GM18873 (cell line): ENCODE data around the gene FKBP8.
"Not testable (repeated sequence)": the region's sequence is repeated elsewhere in the genome, so short reads cannot be mapped to it uniquely, and the experiment has no call there.

Source experiments
- ATAC-seq: cut with Tn5 transposase; IDR thresholded peaks from one replicate; pipeline ENCODE4 v1.9.1; 2021; ENCODE audit warnings: mild to moderate bottlenecking, moderate library complexity, moderate number of reproducible peaks; ENCODE audit not compliant: unreplicated experiment, low FRiP score

Gene FKBP8

GRCh38 chr19:18542941-18543813 is at the start of gene FKBP8:
Gene FKBP8, minus strand, starts transcription at chr19:18543573. Its CDS starts 1,603 bp downstream, at chr19:18541970.
- ATAC-seq = peak; percentile 77

- ATAC-seq = not testable (repeated sequence)
Measured at GRCh38 chr19:18592732-18593131, 49.4 kb upstream of the FKBP8 start.

- no peak for ATAC-seq
Measured at GRCh38 chr19:18591735-18592385, 48.5 kb upstream of the FKBP8 start.

- no peak for ATAC-seq
Measured at GRCh38 chr19:18590273-18591272, 47.2 kb upstream of the FKBP8 start.

GRCh38 chr19:18589380-18590272 is 46.3 kb upstream of the FKBP8 start:
- peak; percentile 26 for ATAC-seq

- peak; percentile 68 for ATAC-seq
Measured at GRCh38 chr19:18588611-18589379, 45.4 kb upstream of the FKBP8 start, which contains the start of gene REX1BD. Gene REX1BD, plus strand, starts transcription at chr19:18588798. Its CDS starts 4 bp downstream, at chr19:18588802.

- no peak for ATAC-seq
Measured at GRCh38 chr19:18587962-18588610, 44.7 kb upstream of the FKBP8 start.

- no peak for ATAC-seq
Measured at GRCh38 chr19:18587561-18587960, 44.2 kb upstream of the FKBP8 start.

GRCh38 chr19:18586306-18586705 is 42.9 kb upstream of the FKBP8 start:
- ATAC-seq = no peak

GRCh38 chr19:18580311-18580710 is 36.9 kb upstream of the FKBP8 start:
- ATAC-seq = no peak

GRCh38 chr19:18577365-18577914 is 34.1 kb upstream of the FKBP8 start:
- no peak for ATAC-seq

- no peak for ATAC-seq
Measured at GRCh38 chr19:18576383-18576782, 33.0 kb upstream of the FKBP8 start.

GRCh38 chr19:18574691-18575291 is 31.4 kb upstream of the FKBP8 start:
- no peak for ATAC-seq

GRCh38 chr19:18571564-18572344 is 28.4 kb upstream of the FKBP8 start, which contains the start of gene UBA52:
Gene UBA52, plus strand, starts transcription at chr19:18571857. Its CDS starts 1,444 bp downstream, at chr19:18573301.
- ATAC-seq = peak; percentile 74

- ATAC-seq = no peak
Measured at GRCh38 chr19:18568367-18568766, 25.0 kb upstream of the FKBP8 start.

- ATAC-seq = no peak
Measured at GRCh38 chr19:18566953-18567352, 23.6 kb upstream of the FKBP8 start.

- no peak for ATAC-seq
Measured at GRCh38 chr19:18562086-18562485, 18.7 kb upstream of the FKBP8 start.
